HG03097 (cell line): ENCODE data around the gene RNF7.
"Not testable (repeated sequence)": the region's sequence is repeated elsewhere in the genome, so short reads cannot be mapped to it uniquely, and the experiment has no call there.

Experiments
- ATAC-seq: cut with Tn5 transposase; IDR thresholded peaks from one replicate; pipeline ENCODE4 v1.9.1; 2021; ENCODE audit not compliant: unreplicated experiment, low FRiP score

The RNF7 gene

DNA sequence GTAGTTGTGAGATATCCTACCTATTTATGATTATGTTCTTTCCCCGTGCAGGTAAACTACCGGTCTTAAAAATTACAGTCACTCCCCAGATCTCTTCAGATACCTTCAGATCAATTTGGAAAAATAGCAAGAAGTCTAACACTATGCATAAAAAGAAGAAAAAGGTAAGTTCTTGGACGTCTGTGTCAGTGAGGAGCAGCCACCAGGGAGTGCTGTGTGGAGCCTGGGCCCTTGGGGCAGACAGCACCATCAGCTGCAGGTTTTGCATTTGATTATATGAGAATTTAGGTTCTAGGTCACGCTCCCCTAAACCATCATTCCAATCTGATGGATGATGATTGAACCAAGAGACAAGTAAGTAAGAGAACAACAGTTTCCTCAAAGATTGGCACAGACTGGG, 8.9 kb upstream of the RNF7 start:
- ATAC-seq, result no peak

DNA sequence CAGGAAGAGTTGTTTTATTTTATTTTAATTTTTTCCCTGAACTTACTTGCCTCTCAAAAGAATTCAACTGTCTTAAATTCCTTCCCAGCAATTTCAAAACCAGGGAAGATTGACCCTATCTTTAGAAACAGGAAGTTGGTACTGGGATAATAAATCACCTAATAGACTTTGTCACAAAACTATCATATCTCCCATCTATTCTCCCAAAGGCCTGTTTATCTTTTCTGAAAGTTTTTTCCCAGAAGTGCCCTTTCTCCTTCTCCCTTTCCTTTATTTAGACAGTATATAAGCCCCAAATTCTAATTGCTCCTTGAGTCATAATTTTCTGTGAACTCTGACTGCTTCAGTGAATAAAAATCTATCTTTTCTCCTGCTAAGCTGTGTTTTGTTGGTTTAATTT, 2.9 kb upstream of the RNF7 start:
- no peak for ATAC-seq

DNA sequence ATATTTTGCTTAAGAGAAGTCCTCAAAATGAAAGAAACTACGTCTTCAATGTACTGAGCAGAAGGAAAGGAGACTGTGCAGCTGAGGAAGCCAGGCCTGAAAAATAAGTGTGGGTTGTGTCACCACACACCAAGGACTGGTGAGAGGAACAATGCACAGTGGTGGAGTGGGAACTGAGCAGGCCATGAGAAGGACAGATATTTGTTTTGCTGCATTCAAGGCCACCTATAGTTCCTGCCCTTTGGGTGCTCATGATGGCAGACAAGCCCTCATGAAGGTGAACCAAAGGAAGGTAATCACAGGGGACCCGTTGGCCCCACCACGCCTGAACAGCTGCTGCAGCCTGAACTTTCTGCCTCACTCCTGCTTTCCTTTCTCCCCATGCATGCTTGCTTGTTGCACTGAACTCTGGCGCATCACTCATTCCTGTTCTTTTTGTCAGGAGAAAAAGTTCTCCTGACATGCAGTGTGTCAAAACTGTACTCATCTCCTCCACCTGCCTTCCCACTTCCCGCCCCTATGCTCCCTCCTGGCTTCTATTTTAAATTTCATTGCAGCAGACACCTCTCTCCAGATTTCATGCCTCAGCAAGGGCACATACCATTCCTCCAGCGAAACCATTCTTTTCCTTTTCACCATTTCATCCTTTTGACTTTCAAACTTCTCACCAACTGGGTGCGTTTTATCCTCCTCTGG, 2.2 kb upstream of the RNF7 start:
- ATAC-seq, result no peak

DNA sequence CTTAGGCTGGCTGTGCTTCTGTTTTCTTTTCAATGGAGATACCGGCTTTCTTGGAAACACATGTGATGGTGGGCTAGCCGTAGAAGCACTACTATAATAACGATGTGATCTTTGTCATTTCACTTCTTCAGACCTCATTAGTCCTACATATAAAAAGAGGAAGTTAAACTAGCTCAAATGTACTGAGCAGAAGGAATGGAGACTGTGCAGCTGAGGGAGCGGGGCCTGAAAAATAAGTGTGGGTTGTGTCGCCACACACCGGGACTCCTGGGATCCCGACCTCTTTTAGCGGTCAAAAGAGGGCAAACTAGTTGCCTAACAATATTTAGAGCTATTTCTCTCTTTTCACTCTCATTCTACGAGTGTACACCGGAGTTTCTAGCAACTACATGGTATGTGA, 1.0 kb upstream of the RNF7 start:
- no peak for ATAC-seq

DNA sequence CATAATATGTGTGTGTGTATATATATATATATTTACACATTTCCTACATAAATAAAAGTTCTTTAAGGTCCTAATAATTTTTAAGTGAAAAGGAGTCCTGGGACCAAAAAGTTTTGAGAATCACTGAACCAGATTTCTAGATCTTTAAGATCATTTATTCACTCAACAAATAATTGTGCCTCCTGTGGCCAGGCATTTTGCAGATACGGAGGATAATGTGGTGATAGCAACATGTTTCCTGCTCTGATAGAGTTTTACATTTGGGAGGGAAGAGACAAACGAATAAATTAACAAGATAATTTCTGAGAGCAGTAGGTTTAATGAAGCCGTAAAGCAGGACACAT, 448 bp upstream of the RNF7 start:
- ATAC-seq, result no peak

DNA sequence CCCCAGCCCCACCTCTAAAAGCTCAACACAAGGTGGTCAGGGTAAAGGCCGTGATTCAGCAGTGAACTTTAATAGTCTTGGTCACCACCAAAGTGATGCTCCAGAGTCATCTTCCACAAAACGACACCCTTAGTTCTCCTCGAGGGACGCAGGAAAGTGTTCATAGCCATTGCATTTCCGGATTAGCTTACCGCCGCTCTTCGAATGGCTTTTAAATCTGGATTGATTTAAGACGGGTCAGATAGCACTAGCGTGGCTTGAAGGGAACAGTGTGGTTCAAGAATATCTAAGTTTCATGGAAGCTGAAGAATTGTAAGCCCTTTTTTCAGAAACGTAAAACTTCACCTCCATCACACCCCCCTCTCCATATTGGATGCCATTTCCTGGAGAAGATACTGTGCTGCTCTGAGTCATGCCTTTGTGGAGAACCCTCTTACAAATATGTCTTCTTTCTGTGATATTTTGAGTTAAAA, 829 bp downstream of the RNF7 start:
- no peak for ATAC-seq

DNA sequence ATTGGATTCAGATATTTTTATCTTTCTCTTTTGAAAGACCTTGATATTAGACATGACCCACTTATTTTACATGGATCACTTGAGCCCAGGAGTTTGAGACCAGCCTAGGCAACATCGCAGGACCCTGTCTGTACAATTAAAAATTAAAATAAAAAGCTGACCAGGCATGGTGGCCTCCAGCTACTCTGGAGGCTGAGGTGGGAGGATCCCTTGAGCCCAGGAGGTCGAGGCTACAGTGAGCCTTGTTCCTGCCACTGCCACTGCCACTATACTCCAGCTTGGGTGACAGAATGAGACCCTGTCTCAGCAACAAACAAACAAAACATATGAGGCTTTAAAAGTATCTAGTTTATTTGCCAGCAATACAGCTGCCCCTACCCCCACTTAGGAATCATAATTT, 1.6 kb downstream of the RNF7 start:
- ATAC-seq, result no peak

DNA sequence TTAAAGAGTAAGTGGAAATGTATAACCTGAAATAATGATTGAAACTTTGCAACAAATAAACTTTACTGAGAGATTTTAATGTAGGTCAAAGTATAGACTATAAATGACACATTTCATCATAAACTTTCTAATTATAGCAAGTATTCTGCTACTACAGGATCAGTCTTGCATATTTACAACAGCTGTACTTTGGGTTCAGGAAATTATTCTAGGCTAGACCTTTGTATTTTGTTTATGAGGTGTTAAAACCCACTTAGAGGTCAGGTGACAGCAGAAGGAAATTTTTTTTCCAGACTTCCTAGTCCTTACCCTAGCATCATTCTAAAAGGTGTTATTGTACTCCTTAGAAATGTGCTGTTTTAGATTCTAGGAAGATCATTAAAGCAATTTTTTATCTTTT, 2.3 kb downstream of the RNF7 start:
- no peak for ATAC-seq

DNA sequence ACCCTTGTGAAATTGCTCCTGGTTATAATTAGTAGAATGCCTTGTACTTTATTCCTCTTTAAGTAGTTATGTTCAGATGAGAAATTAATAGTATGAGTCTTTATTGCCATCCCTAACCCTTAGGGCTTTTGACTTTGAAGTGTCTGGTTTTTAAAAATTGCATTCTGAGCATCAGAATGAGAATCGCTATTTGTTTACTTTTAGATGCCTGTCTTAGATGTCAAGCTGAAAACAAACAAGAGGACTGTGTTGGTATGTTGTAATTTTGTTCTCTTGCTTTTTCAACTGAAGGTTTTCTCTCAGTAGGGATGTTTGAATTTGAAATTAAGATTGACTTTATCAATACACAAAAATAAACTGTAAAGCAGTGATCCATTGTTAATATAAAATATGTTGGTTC, 5.2 kb downstream of the RNF7 start:
- ATAC-seq, result no peak

DNA sequence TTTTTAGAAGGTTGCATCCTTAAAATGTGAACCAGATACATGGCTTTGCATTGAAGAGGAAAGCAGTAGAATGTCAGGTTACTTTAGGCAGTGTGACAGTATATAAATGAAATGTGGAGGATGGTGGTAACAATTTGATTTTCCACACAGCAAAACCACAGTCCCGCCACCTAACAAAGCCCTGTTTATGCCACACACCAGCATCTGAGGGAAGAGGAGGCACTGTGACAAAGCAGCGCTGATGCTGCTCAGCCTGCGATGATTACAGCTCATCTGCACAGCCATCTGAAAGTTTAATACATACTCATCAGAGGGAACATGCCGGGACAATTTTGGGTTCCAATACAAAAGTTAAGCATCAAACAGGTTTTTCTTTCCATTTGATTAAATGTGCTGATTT, 8.9 kb downstream of the RNF7 start:
- ATAC-seq, result no peak

DNA sequence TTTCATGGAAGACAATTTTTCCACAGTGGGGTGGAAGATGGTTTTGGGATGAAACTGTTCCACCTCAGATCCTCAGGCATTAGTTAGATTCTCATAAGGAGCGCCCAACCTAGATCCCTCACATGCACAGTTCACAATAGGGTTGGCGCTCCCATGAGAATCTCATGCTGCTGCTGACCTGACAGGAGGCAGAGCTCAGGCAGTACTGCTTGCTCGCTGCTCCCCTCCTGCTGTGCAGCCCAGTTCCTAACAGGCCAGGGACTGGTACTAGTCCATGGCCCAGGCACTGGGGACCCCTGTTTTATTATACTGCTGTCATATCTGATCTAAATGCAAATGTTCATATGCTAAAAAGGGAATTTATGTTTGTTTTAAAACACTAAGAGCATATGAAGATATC, 15.3 kb downstream of the RNF7 start:
- no peak for ATAC-seq

DNA sequence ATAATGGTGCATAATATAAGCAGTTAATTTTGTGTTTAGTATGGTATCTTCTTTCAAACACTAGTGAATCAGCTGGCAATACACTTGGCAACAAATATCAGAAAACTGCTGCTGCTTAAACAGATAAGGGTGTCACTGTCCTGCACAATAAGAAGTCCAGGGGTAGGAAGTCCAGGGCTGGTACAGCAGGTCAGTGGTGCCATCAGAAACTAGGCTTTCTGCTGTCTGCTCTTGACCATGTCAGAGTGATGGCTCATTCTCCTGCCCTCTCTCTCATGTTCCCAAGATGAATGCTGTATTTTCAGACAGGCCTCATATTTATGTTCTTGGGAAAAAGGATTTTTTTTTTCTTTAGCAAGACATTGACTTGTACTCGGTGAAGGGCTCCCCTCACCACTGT, 15.9 kb downstream of the RNF7 start:
- no peak for ATAC-seq

DNA sequence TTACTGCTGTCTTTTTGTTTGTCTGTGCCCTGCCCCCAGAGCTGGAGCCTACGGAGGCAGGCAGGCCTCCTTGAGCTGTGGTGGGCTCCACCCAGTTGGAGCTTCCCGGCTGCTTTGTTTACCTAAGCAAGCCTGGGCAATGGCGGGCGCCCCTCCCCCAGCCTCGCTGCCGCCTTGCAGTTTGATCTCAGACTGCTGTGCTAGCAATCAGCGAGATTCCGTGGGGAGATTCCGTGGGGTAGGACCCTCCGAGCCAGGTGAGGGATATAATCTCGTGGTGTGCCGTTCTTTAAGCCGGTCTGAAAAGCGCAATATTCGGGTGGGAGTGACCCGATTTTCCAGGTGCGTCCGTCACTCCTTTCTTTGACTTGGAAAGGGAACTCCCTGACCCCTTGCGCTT, 24.5 kb downstream of the RNF7 start:
- not testable (repeated sequence) for ATAC-seq

DNA sequence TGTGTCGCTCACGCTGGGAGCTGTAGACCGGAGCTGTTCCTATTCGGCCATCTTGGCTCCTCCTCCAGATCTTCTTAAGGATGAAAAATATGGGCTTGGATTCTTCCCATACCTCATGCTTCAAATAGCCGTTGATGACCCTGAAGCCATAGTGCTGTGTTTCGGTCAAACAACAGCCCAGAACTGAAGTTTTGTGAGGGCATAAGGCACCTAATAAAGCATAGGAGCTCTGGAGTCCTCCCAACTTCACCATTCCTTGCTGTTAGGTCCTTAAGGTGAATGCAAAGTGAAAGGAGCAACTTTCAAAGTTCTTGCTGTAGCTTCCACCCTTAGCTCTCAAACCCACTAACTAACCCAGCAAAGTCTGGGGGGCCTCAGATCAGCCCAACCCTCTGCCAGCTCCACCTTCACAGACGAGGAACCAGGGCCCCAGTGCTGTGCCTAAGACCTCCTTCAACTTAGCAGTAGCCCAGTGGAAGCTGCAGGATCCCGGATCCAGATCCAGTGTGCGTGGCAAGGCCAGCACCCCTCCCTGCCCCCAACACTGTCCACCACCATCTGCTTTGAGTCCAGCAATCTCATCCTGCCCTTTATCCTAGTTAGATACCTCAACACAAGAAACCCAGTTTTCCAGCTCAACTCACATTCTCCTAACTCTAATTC, 25.1 kb downstream of the RNF7 start, which contains the start of gene GRK7:
TSS of gene GRK7 (plus strand) at position 321 of the 663 bp plus-strand sequence. CDS start 14,877 bp downstream, outside the sequence.
- no peak for ATAC-seq

DNA sequence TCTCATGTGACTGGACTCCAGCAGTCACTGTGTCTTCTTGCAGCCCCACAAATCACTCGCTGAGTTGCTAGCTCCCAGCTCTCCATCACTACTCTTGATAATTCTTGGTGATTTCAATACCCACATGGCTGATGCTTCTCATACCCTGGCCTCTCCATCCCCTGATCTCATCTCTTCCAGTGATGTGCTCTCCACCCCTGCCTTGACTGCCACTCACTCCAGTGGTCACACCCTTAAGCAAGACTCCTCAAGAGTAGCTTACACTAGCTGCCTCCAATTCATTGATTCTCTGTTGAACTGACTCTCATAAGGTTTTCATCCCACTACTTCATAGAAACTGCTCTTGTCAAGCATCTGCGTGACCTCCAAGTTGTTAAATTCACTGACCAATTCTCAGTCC, 25.9 kb downstream of the RNF7 start:
- ATAC-seq, result no peak

DNA sequence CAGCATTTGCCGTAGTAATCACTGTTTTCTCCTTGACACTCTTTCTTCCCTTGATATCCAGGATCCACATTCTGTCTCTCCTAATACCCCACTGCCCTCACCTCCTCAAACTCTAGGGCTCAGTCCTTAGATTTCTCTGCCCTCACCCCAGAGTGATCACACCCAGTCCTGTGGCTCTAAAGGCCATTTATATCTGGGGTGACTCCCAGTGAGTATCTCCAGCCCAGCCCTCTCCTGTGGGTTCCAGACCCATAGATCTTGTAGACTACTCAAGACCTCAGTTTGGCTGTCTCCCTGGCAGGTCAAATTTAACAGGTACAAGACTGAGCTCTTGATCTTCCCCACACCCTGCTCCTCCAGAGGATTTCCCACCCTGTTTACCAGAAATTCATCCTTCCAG, 26.4 kb downstream of the RNF7 start:
- ATAC-seq, result no peak

DNA sequence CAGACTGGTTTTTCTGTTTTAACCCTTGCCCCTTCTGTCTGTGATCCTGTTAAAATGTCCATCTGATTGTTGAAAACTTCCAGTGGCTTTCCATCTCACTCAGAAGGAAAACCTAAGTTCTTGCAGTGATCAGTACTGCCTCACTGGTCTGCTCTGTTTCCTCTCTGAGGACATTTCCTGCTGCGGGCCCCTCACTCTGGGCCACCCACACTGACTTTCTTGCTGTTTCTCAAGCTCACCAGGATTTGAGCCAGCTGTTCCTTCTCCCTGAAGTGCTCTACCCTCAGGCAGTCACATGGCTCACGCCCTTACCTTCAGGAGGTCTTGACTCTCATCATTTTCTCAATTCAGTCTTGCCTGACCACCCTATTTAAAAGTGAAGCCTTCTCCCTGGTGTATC, 26.9 kb downstream of the RNF7 start:
- ATAC-seq, result no peak

DNA sequence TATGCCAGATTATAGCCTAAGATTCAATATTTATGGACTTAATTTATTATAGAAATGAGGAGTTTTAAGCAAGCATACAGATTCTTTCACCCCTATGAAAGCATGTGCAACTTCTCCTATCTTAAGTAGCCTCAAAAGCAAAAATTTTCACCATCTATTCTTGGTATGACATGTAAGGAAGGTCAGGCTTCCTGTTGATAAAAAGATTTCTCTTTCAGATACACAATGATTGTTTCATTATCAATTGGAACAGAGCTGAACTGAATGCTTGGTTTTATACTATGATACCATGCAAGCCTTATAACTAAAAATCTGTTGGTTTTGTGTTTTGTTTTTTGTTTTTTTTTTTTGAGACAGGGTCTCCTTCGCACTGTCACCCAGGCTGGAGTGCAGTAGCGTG, 29.0 kb downstream of the RNF7 start:
- no peak for ATAC-seq

DNA sequence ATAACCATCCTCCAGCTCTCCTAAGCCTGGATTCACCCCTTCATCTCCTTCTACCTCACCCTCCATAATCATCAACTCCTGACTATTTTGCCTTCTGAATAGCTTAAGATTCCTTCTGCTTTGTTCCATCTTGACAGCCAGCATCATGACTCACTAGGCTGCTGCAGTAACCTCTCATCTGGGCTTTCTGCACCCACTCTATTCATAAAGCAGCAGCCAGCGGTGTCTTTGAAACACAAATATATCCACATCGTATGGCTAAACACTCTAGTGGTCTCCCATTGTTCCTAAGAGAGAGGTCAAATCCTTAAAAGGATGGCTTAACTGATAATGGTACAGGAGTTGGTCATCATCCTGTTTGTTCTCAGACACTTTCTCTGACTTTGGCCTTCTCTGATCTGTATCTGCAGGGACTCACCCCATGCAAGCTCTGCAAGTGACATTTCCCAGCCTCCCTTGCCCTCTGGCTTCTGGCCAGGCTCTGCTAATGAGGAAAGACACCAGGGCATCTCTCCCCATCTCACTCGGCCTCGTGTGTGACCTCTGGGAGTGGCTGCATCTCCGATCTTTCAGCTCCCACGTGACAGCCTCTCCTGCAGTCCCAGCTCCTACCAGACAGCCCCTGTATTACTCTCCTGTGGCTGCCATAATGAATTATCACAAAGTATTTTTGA, 31.3 kb downstream of the RNF7 start:
- ATAC-seq, result no peak

DNA sequence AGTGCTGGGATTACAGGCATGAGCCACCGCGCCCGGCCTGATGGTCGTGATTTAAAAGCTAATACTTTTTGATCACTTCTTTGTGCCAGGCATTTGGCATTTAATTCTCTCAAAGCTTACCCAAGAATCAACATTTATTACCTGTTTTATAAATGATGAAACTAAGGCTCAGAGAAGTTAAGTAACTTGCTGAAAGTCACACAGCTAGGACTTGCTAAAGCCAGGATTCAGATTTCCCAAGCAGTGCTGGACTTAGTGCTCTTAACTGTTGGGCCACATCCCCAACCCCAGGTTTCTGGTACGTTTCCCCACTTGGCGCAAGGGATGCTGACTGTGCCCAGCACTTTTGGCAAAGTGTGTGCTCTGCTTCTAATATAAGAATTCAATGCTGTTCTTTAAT, 35.6 kb downstream of the RNF7 start:
- no peak for ATAC-seq

DNA sequence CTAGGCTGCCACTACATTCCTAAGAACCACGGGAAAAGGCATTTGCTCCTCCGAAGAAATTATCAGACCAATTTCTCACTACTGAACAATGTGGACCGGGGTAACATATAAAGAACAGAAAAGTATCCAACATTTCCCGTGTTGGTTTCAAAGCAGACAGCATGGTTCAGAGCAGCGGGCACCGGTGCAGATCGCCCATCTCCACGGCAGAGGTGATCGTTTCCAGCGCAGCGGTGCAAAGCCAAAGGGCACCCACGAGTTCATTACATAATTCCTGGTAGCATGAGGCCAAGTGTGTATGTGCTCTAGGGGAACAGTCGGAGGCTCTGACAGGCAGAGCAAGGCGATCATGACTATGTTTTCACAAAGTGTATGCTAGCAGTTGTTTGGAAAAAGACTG, 38.3 kb downstream of the RNF7 start:
- ATAC-seq, result no peak

DNA sequence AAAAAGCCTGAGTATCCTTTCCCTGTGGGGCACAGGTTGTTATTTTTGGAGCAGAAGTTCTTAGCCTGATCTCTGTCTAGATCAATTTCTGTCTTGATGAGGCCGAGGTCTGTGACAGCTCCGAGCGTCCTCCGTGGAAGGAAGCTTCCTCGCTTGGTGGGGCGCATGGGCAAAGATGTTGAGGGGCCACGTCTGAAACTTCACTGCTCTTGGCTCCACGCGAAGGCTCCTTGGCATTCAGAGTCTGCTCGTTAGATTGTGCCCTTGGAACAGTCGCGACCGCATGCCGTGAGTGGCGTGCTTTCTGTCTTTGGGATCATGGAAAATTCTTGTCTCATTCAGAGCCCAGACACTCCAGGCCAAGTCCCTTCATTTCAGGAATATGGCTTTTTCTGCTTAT, 38.8 kb downstream of the RNF7 start:
- ATAC-seq, result no peak
